NCI-H187 treated with DMSO at 0.1 percent for 48 hours (cell line): ENCODE measurements around the gene MUC4.
"Not testable (repeated sequence)": the region's sequence is repeated elsewhere in the genome, so short reads cannot be mapped to it uniquely, and the experiment has no call there.

Experiments used
- DNase-seq: peaks from one replicate; lab custom pipeline; 2025; lab: John Stamatoyannopoulos, UW

MUC4 gene

GRCh38 chr3:195715583-195716266, 96.0 kb downstream of the MUC4 start:
- no peak for DNase-seq

DNA sequence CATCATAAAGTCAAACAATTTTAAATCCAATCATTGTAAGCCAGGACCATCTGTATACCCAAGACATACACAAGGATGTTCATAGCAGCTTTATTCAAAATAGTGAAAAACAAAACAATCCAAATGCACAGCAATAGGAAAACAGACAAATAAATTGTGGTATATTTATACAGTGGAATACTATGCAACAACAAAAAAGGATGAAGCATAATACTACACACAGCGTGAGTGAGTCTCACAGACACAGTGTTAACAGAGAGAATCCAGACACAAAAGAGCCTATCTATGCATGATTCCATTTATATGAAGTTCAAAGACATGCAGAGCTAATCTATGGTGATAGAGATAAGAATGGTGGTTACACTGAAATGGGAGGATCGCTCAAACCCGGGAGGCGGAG, 96.6 kb downstream of the MUC4 start:
- no peak for DNase-seq

GRCh38 chr3:195714380-195715011, 97.2 kb downstream of the MUC4 start:
- no peak for DNase-seq

DNA sequence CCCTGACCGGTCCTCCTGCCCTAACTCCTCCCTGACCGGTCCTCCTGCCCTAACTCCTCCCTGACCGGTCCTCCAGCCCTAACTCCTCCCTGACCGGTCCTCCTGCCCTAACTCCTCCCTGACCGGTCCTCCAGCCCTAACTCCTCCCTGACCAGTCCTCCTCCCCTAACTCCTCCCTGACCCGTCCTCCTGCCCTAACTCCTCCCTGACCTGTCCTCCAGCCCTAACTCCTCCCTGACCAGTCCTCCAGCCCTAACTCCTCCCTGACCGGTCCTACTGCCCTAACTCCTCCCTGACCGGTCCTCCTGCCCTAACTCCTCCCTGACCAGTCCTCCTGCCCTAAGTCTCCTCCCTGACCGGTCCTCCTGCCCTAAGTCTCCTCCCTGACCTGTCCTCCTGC, 98.6 kb downstream of the MUC4 start:
- not testable (repeated sequence) for DNase-seq

DNA sequence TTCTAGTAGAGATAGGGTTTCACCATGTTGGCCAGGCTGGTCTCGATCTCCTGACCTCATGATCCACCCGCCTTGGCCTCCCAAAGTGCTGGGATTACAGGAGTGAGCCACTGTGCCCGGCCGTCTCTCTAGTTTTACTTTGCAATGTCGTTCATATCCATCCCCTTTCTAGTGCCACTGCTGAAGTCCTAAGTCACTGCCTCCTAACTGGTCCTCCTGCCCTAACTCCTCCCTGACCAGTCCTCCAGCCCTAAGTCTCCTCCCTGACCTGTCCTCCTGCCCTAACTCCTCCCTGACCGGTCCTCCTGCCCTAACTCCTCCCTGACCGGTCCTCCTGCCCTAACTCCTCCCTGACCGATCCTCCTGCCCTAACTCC, 99.2 kb downstream of the MUC4 start:
- DNase-seq, result not testable (repeated sequence)

GRCh38 chr3:195711813-195712534, 99.8 kb downstream of the MUC4 start:
- DNase-seq, result no peak

DNA sequence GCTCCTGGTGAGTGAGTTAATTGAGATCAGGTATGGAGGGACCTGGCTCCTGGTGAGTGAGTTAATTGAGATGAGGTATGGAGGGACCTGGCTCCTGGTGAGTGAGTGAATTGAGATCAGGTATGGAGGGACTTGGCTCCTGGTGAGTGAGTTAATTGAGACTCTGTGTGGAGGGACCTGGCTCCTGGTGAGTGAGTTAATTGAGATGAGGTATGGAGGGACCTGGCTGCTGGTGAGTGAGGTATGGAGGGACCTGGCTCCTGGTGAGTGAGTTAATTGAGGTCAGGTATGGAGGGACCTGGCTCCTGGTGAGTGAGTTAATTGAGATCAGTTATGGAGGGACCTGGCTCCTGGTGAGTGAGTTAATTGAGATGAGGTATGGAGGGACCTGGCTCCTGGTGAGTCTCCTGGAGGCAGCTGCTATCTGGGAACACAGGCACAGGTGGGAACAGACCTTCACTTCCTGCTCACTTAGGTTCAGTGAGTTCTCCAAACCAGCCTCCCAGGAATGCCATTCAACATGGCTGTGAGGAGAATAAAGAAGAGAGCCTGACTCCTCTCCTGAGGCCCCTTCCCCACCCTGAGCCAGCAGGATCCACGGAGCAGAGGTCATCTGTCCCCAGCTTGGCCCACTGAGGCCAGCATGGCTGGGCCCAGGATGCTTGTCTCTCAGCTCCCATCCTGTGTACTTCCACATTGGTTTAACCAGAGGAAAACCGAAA, 100.5 kb downstream of the MUC4 start:
- not testable (repeated sequence) for DNase-seq

- not testable (repeated sequence) for DNase-seq
These were observed 101.4 kb downstream of the MUC4 start for GRCh38 chr3:195710126-195710905.

- no peak for DNase-seq
These were observed 102.0 kb downstream of the MUC4 start for GRCh38 chr3:195709676-195710085.

DNA sequence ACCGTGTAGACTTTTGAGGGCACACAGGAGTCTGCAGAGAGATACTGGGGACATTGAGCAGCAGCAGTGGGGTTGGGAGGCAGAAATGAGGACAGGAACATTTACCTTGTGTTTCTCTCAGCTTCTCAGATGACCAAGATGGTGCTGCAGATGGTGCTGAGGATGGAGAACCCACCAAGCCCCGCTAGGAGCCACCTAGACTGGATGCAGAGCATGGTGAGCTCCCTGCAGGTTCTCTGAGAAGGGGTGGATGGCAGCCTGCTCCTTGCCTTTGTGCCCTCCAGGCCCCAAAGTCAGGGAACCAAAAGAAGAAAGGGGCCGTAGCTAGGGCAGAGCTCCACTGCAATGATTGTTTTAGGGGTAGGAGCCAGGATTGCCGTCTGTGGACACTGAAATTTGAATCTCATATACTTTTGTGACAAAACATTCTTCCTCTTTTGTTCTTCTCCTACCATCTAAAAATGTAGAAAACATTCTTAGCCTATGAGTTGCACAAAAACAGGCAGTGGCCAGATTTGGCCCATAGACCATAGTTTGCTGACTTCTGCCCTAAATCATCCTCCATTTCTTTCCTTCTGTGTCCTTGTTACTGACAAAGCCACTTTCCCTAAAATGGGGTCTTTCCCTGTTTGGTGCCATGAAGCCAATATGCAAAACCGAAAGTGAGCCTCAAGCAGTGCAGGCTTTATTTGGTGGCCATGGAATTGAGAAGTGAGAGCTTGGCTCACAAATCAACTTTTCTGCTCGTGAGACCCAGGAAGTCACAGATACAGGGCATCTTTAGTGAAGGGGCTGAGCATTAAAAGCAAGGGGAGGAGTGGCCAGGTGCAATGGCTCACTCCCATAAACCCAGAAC, 102.9 kb downstream of the MUC4 start:
- no peak for DNase-seq

- DNase-seq, result no peak
These were observed 103.7 kb downstream of the MUC4 start for GRCh38 chr3:195708061-195708460.

DNA sequence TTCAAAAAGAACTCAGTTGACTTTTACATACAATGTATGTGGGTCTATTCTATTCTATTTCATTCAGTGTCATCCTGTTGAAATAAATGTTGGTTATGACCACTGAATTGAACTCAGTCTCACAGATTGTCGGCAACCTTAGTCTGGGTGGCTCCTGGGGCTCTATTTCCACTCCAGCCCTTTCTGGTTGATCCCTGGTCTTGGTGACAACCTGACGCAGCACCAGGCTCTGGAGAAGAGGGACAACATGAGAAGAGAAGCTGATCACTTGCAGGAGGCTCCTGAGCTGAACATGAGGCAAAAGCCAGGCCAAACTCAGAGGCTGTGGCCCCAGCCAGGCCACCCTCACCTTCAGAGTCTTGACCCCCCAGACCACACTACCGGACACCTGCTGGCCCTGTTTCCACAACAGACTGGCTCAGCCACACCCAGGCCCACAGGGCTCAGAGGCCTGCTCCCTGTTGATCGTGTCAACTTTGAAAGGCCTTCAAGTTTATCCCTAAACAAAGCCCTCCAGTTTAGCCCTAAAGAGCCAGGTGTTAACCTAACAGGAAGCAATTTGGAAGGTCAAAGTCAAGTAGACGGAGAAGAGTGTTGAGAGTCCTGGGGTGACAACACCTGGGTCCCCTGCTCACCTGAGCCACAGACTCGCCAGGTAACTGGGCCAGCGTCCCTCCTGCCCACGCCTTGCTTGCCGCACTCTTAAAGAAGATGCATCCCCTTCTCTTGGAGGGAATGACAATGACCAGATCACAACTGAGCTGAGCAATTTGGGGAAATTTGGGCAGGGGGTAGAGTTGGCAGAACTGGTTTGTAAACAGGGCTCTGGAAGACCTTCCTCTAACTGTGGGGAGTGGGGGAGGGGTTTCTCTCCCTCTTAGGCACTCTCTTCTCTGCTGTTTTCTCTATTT, 106.4 kb downstream of the MUC4 start:
- no peak for DNase-seq

- no peak for DNase-seq
These were observed 107.2 kb downstream of the MUC4 start for GRCh38 chr3:195704433-195704999.

- DNase-seq, result no peak
These were observed 108.0 kb downstream of the MUC4 start for GRCh38 chr3:195703776-195704175.

GRCh38 chr3:195701042-195701915, 110.5 kb downstream of the MUC4 start:
- no peak for DNase-seq

DNA sequence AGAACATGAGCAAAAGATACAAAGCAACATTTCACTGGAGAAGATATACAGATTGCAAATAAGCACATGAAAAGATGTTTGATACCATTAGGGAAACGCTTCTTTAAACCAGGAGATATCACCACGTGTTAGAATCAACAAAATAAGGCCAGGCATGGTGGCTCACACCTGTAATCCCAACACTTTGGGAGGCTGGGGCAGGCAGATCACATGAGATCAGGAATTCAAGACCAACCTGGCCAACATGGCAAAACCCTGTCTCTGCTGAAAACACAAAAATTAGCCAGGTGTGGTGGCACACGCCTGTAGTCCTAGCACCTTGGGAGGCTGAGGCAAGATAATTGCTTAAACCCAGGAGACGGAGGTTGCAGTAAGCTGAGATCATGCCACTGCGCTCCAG, 111.4 kb downstream of the MUC4 start:
- no peak for DNase-seq

DNA sequence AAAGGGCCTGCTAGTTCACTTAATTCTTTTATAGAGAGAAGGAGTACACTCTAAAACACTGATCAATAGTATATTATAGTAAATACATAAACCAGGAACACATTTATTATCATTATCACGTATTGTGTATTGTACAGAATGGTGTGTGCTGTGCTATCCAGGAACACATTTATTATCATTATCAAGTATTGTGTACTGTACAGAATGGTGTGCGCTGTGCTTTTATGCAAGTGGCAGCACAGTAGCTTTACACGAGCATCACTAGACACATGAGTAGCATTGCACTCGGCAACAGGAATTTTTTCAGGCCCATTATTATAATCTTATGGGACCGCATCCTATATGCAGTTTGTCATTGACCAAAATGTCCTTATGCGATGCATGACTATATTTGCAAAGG, 111.9 kb downstream of the MUC4 start:
- no peak for DNase-seq

DNA sequence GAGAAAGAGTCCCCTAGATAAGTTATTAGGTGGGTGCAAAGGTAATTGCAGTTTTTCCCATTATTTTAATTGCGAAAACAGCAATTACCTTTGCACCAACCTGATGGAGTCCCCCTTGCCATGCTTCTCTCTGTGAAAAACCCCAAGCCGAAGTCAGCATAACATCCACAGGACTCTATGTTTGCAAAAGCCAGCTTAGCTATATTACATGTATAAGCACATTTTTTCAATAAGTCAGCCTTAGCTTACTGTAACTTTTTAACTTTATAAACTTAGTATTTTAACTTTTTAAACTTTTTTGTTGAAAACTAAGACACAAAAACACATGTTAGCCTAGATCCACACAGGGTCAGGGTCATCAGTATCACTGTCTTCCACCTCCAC, 112.3 kb downstream of the MUC4 start:
- DNase-seq, result no peak
